ENCODE measurements around the gene MEN1.

The MEN1 gene

DNA sequence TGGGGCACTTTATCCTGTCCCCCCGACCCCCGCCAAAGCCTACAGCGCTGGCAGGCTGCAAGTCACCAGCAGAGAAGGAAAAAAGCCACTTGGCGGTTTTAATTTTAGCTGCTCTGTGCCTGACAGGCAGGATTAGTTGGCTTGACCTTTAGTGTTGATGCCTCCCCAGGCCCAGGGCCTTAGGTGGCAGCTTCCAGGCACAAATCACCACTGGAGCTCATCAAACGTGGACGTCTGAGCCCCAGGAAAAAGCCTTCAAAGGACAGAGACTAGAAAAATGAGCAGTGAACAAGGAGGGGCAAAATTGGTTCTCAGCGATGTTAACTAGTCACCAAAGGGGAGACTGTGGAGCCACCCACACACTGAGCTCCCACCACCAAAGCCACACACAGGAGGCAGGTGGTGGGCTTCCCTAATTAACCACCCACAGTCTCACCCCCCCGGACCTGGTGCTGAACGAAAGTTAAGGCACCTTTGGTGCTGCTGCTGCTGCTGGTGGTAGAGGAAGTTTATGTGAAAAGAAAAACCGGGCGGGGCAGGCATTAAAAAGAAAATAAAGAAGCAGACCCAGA lies 46.2 kb downstream of the MEN1 start:
- no peak overlapping the region for H3K4me3 ChIP-seq (ENCODE audit: low read depth, low read length)
- no peak for DNase-seq (ENCODE audit: low read depth)
- TF ChIP-seq, protein P1, sequence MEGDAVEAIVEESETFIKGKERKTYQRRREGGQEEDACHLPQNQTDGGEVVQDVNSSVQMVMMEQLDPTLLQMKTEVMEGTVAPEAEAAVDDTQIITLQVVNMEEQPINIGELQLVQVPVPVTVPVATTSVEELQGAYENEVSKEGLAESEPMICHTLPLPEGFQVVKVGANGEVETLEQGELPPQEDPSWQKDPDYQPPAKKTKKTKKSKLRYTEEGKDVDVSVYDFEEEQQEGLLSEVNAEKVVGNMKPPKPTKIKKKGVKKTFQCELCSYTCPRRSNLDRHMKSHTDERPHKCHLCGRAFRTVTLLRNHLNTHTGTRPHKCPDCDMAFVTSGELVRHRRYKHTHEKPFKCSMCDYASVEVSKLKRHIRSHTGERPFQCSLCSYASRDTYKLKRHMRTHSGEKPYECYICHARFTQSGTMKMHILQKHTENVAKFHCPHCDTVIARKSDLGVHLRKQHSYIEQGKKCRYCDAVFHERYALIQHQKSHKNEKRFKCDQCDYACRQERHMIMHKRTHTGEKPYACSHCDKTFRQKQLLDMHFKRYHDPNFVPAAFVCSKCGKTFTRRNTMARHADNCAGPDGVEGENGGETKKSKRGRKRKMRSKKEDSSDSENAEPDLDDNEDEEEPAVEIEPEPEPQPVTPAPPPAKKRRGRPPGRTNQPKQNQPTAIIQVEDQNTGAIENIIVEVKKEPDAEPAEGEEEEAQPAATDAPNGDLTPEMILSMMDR (conservative IDR thresholded peaks at IDR 0.05; ENCODE audit: low read depth, low read length), result no peak

DNA sequence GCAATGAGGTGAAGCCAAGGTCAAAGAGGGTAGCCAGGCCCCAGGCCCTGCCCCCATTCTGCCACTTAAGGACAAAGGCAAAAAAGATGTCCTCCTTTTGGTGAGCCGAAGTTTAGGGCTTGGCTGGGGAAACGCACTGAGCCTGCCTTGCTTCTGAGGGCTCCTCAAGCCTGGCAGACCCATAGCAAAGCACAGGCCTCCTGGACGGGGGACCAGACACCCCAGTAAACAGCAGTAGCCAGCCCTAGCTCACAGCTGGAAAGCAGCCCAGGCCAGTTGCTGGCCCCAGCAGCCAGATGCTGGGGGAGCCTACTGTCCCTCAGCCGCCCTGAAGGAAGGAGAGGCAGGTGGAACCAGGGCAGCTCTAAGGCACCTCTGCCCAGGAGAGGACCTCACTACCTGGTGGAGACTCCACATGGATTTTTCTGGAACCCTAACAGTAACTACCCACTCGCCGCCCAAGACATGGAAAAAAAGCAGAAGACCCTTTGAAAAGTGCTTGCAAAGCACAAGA lies 46.8 kb downstream of the MEN1 start:
- DNase-seq (ENCODE audit: low read depth), result peak; percentile 34
- TF ChIP-seq, protein P1 (conservative IDR thresholded peaks at IDR 0.05; ENCODE audit: low read depth, low read length), result no peak
- H3K4me3 ChIP-seq (ENCODE audit: low read depth, low read length), result no peak overlapping the region

DNA sequence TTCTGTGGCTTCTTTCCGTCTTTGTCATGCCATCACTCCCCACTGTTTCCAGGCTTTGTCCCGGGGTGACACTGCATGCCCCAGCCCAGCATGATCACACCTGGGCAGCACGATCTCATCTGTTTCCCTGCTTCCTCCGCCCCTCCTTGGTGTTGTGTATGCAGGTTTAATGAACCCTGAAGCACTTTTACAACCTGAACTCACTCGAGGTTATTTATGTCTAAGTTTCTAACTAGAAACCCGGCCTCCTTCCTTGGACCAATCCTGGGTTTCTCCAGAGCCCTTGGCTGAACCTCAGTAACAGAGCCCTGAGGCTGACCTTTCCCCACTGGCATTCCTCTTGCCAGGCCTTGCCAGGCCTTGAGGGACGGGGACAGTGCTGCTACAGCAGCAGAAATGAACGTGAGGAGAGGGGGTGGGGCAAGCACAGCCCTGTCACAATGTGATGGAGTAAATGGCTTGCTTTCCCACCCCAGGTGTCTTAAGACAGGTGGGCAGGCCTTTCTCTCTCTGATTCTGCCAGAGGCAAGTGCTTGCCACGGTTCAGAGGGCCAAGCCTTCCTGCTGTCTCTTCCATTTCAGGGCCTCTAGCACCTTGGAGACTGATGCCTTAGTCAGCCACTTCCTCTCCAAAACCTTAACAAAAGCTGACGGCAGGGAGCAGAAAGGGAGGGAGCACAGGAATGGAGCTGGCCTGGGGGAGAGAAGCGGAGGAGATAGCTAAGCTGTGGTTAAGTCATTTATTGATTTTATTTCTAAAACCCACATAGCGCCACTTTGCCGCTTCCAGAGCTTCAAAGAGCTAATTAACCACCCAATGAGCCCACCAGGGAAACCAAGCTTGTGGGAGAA lies 47.5 kb downstream of the MEN1 start:
- peak; percentile 85 for DNase-seq (ENCODE audit: low read depth)
- no peak overlapping the region for H3K4me3 ChIP-seq (ENCODE audit: low read depth, low read length)
- TF ChIP-seq, protein P1 (conservative IDR thresholded peaks at IDR 0.05; ENCODE audit: low read depth, low read length), result no peak

DNA sequence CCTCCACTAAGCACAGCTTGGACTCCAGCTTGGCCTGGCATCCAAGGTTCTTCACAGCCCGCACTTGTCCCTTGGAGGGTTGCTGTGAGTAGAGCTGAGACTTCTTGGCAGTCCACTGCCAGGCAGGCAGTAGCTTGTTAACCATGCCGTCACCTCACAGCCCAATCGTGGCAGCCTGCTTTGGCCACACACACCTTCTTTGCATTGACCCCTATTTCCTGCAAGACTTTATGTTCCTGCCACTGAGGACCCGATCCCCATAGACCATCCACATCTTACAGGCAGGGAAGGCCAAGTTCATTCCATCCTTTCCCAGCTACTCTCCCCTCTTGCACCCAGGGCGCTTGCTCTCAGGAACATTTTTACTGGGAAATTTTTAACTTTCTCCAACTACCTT lies 48.1 kb downstream of the MEN1 start:
- no peak overlapping the region for H3K4me3 ChIP-seq (ENCODE audit: low read depth, low read length)
- no peak for DNase-seq (ENCODE audit: low read depth)
- TF ChIP-seq, protein P1 (conservative IDR thresholded peaks at IDR 0.05; ENCODE audit: low read depth, low read length), result no peak

DNA sequence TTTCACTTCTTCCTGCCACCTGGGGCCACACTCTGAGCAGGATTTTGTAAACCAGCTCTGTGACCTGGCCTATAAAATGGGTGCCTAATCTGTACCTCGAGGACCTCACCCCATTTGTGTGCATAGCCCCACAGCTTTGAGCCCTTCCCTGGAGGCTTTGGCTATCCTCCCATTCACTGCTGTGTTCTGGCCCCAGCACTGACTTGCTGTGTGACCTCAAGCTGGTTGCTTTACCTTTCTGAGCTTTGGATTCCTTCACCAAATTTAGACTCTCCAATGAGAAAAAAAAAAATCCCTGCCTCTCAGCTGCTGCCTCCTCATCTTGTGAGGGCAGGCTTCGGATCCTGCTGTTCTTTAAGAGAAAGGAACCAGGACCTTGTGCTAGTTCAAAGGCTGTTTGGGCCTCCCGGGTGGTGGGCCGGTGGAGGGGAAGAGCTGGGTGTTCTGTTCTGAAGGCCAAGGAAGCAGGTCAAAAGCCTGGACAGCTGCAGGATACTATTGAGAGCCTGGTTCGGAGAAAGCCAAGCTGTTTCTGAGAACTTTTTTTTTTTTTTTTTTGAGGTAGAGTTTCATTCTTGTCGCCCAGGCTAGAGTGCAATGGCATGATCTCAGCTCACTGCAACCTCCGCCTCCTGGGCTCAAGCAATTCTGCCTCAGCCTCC lies 49.5 kb downstream of the MEN1 start:
- peak; percentile 47 for DNase-seq (ENCODE audit: low read depth)
- TF ChIP-seq, protein P1 (conservative IDR thresholded peaks at IDR 0.05; ENCODE audit: low read depth, low read length), result no peak
- no peak overlapping the region for H3K4me3 ChIP-seq (ENCODE audit: low read depth, low read length)

DNA sequence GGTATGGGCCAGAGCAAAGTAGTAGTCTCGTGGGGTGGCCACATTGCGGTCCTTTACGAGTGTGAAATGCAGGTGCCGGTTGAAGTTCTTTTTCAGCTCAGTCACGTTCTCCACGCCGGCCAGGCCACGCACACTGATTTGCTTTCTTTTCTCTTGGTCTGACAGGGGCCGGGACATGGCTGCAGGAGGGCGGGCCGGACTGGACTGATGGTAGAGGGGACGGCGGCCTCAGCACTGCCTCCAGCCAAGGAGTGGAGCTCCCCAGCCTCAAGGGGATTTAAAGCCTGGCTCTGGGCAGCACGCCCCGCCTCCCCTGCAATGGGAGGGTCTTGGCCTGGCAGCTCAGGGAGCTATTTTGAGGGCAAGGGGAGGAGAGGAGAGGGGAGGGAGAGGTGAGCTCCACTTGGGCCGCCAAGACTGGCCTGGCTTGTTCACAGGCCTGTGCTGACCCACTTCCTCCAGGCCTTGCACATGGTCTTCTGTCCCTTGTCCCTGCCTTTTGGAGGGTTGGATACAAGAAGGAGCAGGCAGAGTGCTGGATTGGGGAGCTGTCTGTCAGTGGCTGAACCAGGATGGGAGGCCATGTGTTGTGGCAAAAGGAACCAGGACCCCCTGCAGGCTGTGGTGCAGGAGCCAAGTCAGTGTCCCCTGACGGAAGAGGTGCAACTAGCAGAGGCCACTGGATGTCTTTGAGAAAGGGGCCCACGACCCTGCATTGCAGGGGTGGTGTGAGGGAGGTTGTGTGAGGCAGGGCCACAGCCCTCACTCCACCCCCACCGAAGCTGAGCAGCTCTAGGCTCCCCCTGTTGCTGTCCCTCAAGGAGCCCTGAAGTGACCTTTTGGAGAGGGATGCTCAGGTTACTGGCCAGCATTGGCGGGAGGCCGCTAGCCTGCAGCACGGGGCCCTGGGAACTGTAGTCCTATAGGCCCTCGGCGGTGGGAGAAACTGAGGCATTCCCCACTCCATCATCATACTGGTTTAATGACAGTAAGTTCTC lies 50.3 kb downstream of the MEN1 start, which contains the start of gene PYGM:
PYGM (minus strand) TSS at position 253 of the 998 bp plus-strand sequence; CDS start at position 177, 76 bp downstream.
- TF ChIP-seq, protein P1 (conservative IDR thresholded peaks at IDR 0.05; ENCODE audit: low read depth, low read length), result no peak
- peak within 1 kb of the TSS; percentile 42 for H3K4me3 ChIP-seq (ENCODE audit: low read depth, low read length)
- peak; percentile 89 for DNase-seq (ENCODE audit: low read depth)
